ENCODE data around the gene CCNT2. TPM values are rescaled to one million over a fixed set of nuclear protein-coding genes. Genes with fewer than 3 reads are reported as not detected.

Gene CCNT2
- total and polyA plus RNA-seq, 2 experiments from 2014 or later, result 13.1 to 41.7 TPM

- H3K4me2 ChIP-seq, result no peak overlapping the region
- H3K9me3 ChIP-seq (ENCODE audit: low read depth), result no peaks in the 10 kb centered on the region
- no peaks in the 10 kb centered on the region for H3K27me3 ChIP-seq
- H3K4me3 ChIP-seq, result no peak overlapping the region
- H4K20me1 ChIP-seq (ENCODE audit: insufficient read depth, poor library complexity, severe bottlenecking), result peaks cover 97% of the 10 kb centered on the region
- no peak for TF ChIP-seq EZH2 (IDR thresholded peaks at IDR 0.05; ENCODE audit: borderline replicate concordance)
- no peak for TF ChIP-seq CTCF (IDR thresholded peaks at IDR 0.05; ENCODE audit: poor library complexity)
- TF ChIP-seq EZH2phosphoT487 (IDR thresholded peaks at IDR 0.05; ENCODE audit: low read depth, severe bottlenecking, unreplicated experiment), result no peak
- H3K79me2 ChIP-seq, result peaks cover 99% of the 10 kb centered on the region
- WGBS (ENCODE audit: low lambda C conversion rate, missing lambda C conversion rate), result 93% methylated on average over 1 of the region's 1 CpG
- H2AFZ ChIP-seq, result no peak overlapping the region
- no peaks in the 10 kb centered on the region for H3K9me2 ChIP-seq (replicated peaks; ENCODE audit: insufficient read depth)
- DNase-seq (ENCODE audit: low spot score), result no peak
- no peaks in the 10 kb centered on the region for H3K36me3 ChIP-seq (replicated peaks; ENCODE audit: insufficient read depth, low read depth)
- H3K4me1 ChIP-seq (ENCODE audit: insufficient read depth), result peaks cover 15% of the 10 kb centered on the region
- no peak overlapping the region for H3K27ac ChIP-seq
Observed at GRCh38 chr2:134924912-134925311, 6.3 kb downstream of the CCNT2 start.

GRCh38 chr2:134926231-134926931, 7.8 kb downstream of the CCNT2 start:
- no peak for TF ChIP-seq EZH2phosphoT487 (IDR thresholded peaks at IDR 0.05; ENCODE audit: low read depth, severe bottlenecking, unreplicated experiment)
- TF ChIP-seq CTCF (IDR thresholded peaks at IDR 0.05; ENCODE audit: poor library complexity), result no peak
- no peak for TF ChIP-seq EZH2 (IDR thresholded peaks at IDR 0.05; ENCODE audit: borderline replicate concordance)
- no peak overlapping the region for H2AFZ ChIP-seq
- H4K20me1 ChIP-seq (ENCODE audit: insufficient read depth, poor library complexity, severe bottlenecking), result peaks cover 97% of the 10 kb centered on the region
- peaks cover 8% of the 10 kb centered on the region for H3K4me1 ChIP-seq (ENCODE audit: insufficient read depth)
- H3K9me3 ChIP-seq (ENCODE audit: low read depth), result no peaks in the 10 kb centered on the region
- no peaks in the 10 kb centered on the region for H3K36me3 ChIP-seq (replicated peaks; ENCODE audit: insufficient read depth, low read depth)
- H3K9me2 ChIP-seq (replicated peaks; ENCODE audit: insufficient read depth), result no peaks in the 10 kb centered on the region
- H3K79me2 ChIP-seq, result peaks cover 99% of the 10 kb centered on the region
- peak; percentile 20 for DNase-seq (ENCODE audit: low spot score)
- H3K4me2 ChIP-seq, result peak overlapping the region; percentile 5
- 81% methylated on average over 3 of the region's 3 CpGs for WGBS (ENCODE audit: low lambda C conversion rate, missing lambda C conversion rate)
- H3K27me3 ChIP-seq, result no peaks in the 10 kb centered on the region
- no peak overlapping the region for H3K4me3 ChIP-seq
- H3K27ac ChIP-seq, result peak overlapping the region; percentile 31

- WGBS (ENCODE audit: low lambda C conversion rate, missing lambda C conversion rate), result 92% methylated on average over 3 of the region's 3 CpGs
- TF ChIP-seq EZH2 (IDR thresholded peaks at IDR 0.05; ENCODE audit: borderline replicate concordance) (no peak), CTCF (IDR thresholded peaks at IDR 0.05; ENCODE audit: poor library complexity) (no peak), EZH2phosphoT487 (IDR thresholded peaks at IDR 0.05; ENCODE audit: low read depth, severe bottlenecking, unreplicated experiment) (no peak)
- Histone ChIP-seq H3K27ac (no peak overlapping the region), H3K79me2 (peaks cover 99% of the 10 kb centered on the region), H2AFZ (no peak overlapping the region), H3K4me1 (ENCODE audit: insufficient read depth) (peaks cover 8% of the 10 kb centered on the region), H4K20me1 (ENCODE audit: insufficient read depth, poor library complexity, severe bottlenecking) (peaks cover 97% of the 10 kb centered on the region), H3K36me3 (replicated peaks; ENCODE audit: insufficient read depth, low read depth) (no peaks in the 10 kb centered on the region), H3K27me3 (no peaks in the 10 kb centered on the region), H3K9me2 (replicated peaks; ENCODE audit: insufficient read depth) (no peaks in the 10 kb centered on the region), H3K9me3 (ENCODE audit: low read depth) (no peaks in the 10 kb centered on the region), H3K4me3 (no peak overlapping the region), H3K4me2 (no peak overlapping the region)
- DNase-seq (ENCODE audit: low spot score), result no peak
Observed at GRCh38 chr2:134927195-134927594, 8.6 kb downstream of the CCNT2 start.

All from hepatocyte (in vitro differentiated cells).